GM19395 (cell line): ENCODE measurements around the gene GOLGA8M.
"Not testable (repeated sequence)": the region's sequence is repeated elsewhere in the genome, so short reads cannot be mapped to it uniquely, and the experiment has no call there.

ENCODE experiments used
- ATAC-seq: cut with Tn5 transposase; IDR thresholded peaks from one replicate; pipeline ENCODE4 v1.9.1; 2021; ENCODE audit warnings: mild to moderate bottlenecking, moderate library complexity; ENCODE audit not compliant: unreplicated experiment

The GOLGA8M gene

DNA sequence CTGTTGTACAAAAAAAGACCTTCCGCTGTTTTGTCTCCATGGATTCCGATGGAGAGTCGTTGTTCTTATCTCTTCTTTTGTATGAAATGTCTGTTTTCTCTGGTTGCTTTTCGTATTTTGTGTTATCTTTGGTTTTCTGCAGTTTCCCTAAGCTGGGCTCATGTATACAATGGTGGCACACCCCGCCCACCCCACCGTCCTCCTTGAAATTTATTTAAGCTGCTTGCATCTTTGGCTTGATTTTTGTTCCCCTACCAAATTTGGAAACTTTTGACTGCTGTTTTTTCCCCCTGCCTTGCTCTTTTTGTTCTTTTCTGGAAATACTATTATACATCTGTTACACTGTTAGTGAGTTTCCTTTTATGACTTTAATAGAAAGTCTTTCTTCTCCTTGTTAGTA, 47.6 kb downstream of the GOLGA8M start:
- not testable (repeated sequence) for ATAC-seq

DNA sequence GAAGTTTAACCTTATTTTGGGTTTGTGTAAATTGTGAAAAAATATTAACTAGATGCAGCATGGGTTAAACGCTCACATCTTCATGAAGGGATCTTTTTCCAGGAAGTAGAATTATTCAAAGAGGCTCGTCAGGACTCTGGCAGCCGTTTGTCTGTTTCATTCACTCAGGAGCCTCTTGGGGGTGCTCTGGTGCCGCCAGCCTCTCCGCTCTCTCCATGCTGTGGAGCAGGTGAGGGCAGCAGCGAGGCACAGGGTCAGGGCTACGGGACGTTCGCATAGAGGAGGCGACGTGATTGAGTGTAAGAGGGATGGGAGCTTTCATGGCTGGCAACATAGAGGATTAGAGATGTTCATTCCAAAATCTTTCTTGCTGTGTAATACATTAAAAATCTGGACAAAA, 48.5 kb downstream of the GOLGA8M start:
- ATAC-seq: not testable (repeated sequence)

DNA sequence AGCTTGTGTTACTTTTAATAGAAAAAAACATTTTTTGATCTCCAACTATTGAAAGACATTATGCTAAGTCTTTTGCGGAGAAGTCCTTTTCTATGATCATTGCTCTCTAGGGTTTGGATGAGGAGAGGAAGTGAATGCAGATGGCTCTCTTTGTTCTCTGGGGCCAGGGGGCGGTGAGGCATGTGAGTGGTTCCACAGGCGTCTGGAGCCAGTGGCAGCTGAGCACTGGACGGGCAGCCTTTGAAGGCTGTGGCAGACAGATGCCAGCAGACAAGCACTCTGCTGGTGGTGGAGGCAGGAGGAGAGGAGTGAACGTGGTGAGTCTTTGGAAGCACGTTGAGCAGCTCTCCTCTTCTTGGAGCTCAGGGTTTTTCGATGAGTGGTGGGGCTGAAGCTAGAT, 51.5 kb downstream of the GOLGA8M start:
- not testable (repeated sequence) for ATAC-seq

DNA sequence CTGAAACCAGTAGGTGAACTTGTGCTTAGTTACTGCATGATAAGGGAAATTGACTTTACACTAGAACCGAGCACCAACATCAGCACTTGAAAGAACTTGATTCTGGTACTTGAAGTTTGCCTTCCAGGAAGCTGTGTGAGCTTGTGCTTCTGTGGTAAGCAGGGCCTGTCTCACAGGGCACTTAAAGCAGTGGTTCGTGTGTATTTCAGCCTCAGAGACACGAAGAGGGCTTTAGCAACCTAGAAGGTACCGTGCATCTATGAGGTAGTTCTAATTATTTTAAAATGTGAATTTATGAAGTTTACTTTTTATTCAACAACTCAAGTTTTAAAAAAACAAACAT, 56.2 kb downstream of the GOLGA8M start:
- ATAC-seq: not testable (repeated sequence)

DNA sequence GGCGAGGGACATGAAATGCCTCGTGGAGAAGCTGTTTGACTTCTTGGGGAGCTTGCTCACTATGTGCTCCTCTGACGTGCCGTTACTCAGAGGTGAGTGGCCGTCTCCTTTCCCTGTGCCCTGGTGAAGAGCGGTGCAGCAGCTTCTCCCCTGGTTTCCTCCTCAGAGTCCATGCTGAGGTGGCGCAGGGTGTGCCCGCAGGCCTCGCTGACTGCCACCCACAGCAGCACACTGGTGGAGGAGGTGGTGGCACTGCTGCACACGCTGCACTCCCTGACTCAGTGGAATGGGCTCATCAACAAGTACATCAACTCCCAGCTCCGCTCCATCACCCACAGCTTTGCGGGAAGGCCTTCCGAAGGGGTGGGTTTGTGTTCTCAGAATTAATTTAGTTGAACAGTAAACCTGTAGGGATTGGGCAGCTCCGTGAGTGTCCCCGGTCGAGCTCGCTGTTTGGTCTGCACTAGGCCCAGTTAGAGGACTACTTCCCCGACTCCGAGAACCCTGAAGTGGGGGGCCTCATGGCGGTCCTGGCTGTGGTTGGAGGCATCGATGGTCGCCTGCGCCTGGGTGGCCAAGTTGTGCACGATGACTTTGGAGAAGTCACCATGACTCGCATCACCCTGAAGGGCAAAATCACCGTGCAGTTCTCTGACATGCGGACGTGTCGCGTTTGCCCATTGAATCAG, 56.7 kb downstream of the GOLGA8M start:
- ATAC-seq: not testable (repeated sequence)

DNA sequence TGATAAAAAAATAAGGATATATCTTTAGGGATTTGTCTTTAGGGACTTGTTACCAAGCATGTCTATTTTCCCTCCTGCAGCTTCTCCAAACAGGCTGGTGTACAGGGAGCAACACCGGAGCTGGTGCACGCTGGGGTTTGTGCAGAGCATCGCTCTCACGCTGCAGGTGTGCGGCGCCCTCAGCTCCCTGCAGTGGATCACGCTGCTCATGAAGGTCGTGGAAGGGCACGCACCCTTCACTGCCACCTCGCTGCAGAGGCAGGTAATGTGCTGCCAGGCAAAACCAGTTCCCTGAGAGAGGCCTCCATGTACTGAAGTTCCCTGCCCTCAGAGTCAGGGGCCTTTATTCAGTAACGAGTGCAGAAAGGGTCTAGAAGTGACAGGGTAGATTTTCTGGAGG, 58.0 kb downstream of the GOLGA8M start:
- ATAC-seq: not testable (repeated sequence)

DNA sequence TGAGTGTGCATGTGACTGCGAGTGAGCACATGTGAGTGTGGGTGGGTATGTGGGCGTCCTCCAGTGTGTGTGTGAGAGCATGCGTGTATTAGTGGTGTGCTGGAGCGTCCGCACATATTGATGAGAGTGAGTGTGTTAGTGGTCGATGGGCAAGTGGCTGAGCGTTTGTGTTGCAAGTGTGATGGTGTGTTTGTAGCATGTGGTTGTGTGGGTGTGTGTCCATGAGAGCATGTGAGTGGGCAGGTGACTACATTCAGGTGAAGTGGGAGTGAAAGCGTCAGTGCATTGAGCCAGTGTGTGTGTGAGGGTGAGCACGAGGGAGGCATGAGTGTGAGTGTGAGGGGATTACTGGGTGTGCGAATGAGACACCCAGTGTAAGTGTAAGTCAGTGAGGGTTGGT, 59.7 kb downstream of the GOLGA8M start:
- not testable (repeated sequence) for ATAC-seq
